ENCODE data around the gene RPL36A.

- TF ChIP-seq CTCF (conservative IDR thresholded peaks at IDR 0.05 in 1 of 2, IDR thresholded peaks at IDR 0.05 in 1 of 2; ENCODE audit: extremely low read depth in 1 of 2, insufficient read depth in 1 of 2, low read depth in 1 of 2, low read length in 2 of 2) (no peak), EZH2 (IDR thresholded peaks at IDR 0.05; ENCODE audit: borderline replicate concordance, low read length) (no peak)
Measured at GRCh38 chrX:101391831-101392230, 1.0 kb downstream of the RPL36A start.

All from mammary epithelial cell (primary cell).